Mesenteric fat pad (tissue), 1 donor: Measurements from ENCODE around the gene PRDX5. TPM values are rescaled to one million over a fixed set of nuclear protein-coding genes. Genes with fewer than 3 reads are reported as not detected.
A peak's percentile ranks its signal among the peaks of the same experiment; 100 is the strongest.
"Not testable (repeated sequence)": the region's sequence is repeated elsewhere in the genome, so short reads cannot be mapped to it uniquely, and the experiment has no call there.

Experiments used
- DNase-seq: peaks from one replicate; pipeline ENCODE4 v3.0.0-alpha.2; 2020; ENCODE audit warnings: low spot score
- total RNA-seq: library from RNA; stranded (reverse); fragmentation: NEBNext Ultra II Directional; extraction: Animal tissue kit (Norgen Biotek cat#: 25700); gene quantifications from one replicate; pipeline ENCODE4 v1.2.1, GENCODE V29; 2021
- donor health status: DM: yes; HTN: yes; CAD: no.

The PRDX5 gene
- total RNA-seq, 1 donor from 2014 or later = 111 TPM

DNA sequence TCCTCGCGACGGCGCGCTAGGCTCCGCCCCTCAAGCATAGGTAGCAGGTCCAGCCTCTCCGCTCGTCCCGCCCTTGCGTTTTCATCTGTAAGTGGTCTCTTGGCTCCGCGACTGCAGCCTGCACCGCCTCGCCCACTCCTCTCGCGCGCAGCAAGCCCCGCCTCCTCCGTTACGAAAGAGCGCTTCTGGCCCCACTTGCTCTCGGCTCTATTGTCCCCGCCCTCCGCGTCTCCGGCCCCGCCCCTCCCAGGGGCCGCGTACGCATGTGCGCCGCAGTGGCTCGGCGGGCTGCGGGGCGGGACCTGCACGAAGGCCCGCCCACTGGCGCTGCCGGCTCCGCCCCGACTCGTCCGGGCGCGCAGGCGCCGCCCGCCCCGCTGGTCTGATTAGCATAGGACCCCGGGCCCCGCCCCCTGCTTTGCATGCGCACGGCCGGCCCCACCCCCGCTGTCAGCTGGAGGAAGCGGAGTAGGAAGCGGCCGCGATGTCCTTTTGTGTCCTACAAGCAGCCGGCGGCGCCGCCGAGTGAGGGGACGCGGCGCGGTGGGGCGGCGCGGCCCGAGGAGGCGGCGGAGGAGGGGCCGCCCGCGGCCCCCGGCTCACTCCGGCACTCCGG is 12.7 kb upstream of the PRDX5 start, which contains the start of gene ESRRA:
TSS of gene ESRRA (plus strand) at position 450 of the 616 bp plus-strand sequence. CDS start 1,656 bp downstream, outside the sequence.
- peak; percentile 100 for DNase-seq

DNA sequence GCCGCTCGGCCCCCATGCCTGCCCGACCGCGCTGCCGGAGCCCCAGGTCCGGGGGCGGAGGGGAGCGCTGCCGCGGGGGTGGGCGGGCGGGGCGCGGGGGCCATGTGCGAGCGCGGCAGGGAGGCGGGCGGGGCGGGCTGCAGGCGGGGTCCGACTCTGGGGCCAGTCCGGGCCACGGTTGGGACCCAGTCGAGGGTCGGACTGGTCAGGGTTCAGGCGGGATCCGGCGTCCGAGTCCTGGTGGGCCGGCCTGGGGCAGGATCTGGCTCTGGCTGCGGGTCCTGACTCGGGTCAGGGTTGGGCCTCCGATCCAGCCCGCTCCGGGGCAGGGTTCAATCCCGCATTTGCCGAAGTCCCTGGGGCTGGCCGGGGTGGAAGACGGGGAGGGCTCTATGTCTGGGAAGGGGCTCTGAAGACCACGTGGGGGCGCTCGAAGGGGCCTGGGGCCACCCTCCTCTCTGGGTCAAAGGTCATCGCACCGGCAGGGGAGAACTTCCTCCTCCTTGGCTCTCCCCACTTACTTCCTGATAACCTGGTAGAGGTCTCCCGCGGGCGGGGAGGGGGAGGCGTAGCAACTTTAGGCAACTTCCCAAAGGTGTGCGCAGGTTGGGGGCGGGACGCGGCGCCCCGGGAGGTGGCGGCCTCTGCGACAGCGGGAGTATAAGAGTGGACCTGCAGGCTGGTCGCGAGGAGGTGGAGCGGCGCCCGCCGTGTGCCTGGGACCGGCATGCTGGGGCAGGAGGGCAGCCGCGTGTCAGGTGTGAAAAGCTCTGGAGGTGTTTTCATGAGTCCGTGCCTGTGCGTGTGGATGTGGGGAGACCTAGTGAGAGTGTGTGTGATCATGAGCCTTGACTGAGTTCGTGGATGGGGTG is 12.0 kb upstream of the PRDX5 start:
- DNase-seq = no peak

DNA sequence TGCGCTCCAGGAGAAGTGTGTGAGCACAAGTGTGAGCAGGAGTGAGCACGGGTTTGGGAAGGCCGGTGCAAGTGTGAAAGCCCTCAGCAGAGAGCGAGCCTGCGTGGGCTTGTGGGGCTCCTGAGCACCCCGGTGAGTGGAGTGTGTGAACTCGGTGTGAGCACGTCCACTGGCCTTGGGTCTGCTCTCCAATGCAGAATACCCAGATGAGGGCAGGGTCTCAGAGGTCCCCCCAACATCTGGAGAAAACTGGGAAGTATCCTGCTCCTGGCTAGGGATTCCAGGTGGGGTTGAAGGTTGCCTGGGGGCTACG is 11.4 kb upstream of the PRDX5 start:
- no peak for DNase-seq

- no peak for DNase-seq
Observed at GRCh38 chr11:64306876-64307622, 10.9 kb upstream of the PRDX5 start.

GRCh38 chr11:64307795-64308194 is 10.1 kb upstream of the PRDX5 start:
- not testable (repeated sequence) for DNase-seq

GRCh38 chr11:64312947-64313346 is 5.0 kb upstream of the PRDX5 start:
- no peak for DNase-seq

DNA sequence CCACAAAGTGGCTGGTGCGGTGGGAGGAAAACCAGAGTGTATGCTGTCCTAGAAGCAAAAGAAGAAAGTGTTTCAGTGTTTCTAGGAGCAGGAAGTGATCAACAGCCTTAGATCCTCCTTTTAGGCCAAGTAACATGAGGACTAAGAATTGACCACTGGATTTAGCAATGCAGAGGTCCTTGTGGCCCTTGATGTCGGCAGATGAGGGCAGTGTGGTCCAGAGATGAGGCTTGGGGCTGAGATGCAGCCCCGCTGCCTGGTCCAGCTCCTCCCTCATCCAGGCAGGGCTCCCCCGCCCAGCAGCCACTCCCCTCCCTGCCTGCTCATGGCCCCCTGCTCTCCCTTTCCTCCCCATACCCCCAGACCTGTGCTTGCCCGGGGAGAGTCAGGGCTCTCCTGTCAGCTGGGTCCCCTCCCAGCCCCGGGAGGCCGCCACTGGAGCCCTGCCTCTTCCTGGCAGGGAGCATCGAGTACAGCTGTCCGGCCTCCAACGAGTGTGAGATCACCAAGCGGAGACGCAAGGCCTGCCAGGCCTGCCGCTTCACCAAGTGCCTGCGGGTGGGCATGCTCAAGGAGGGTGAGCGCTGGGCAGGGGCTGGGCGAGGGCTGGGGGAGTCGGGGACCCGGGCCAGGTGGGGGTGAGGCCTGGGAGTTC is 4.3 kb upstream of the PRDX5 start:
- DNase-seq = no peak

GRCh38 chr11:64314146-64314804 is 3.6 kb upstream of the PRDX5 start:
- no peak for DNase-seq

- no peak for DNase-seq
Observed at GRCh38 chr11:64314805-64315561, 2.9 kb upstream of the PRDX5 start.

DNA sequence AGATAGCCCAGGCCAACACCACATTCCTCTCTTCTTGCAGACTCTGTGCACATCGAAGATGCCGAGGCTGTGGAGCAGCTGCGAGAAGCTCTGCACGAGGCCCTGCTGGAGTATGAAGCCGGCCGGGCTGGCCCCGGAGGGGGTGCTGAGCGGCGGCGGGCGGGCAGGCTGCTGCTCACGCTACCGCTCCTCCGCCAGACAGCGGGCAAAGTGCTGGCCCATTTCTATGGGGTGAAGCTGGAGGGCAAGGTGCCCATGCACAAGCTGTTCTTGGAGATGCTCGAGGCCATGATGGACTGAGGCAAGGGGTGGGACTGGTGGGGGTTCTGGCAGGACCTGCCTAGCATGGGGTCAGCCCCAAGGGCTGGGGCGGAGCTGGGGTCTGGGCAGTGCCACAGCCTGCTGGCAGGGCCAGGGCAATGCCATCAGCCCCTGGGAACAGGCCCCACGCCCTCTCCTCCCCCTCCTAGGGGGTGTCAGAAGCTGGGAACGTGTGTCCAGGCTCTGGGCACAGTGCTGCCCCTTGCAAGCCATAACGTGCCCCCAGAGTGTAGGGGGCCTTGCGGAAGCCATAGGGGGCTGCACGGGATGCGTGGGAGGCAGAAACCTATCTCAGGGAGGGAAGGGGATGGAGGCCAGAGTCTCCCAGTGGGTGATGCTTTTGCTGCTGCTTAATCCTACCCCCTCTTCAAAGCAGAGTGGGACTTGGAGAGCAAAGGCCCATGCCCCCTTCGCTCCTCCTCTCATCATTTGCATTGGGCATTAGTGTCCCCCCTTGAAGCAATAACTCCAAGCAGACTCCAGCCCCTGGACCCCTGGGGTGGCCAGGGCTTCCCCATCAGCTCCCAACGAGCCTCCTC is 2.0 kb upstream of the PRDX5 start:
- DNase-seq = not testable (repeated sequence)

GRCh38 chr11:64316672-64317324 is 1.1 kb upstream of the PRDX5 start:
- DNase-seq = no peak

GRCh38 chr11:64317325-64317960 is 478 bp upstream of the PRDX5 start, which contains the start of gene TRMT112:
TRMT112 (minus strand) TSS chr11:64317559; CDS start chr11:64317526, 33 bp downstream.
- DNase-seq = peak; percentile 97

DNA sequence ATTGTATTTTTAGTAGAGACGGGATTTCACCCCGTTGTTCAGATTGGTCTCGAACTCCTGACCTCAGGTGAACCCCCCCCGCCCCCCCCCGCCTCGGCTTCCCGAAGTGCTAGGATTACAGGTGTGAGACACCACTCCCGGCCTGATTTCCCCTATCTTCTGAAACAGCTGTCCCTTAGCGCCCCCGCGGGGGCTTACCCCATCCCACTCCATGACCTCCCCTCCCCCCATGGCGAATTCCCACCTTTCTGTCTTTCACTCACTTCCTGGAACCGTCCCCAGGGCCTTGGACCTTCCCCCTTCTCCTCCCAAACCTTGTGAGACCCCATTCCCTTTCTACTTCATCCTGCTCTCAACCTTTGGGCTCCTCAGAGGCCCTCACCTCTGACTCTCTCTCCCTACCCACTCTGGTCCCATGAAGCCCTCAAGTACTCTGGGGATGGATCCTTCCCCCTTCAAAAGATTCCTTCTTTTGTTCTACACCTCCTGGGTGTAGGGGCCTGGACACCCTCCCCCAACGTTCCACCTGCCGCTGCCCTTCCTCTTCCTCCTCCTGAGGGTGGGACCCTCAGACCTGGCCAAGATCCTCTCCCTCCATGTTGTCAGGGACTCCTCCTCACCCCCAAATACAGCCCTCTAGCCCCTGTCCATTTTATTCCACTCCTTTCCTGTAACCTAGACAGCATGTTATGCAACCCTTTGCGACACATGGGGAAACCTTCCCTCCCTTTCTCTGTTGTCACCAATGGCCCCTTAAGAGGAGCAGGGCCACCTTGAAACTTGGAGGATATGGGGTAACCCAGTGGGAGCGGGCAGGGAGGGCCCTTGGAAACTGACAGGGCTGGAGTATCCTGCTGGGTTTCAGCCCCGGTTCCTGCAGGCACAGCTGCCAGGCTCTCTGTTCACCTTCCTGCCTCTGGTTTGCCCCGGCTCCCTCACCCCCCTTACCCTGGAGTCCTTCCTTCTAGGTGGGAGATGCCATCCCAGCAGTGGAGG is 1.1 kb downstream of the PRDX5 start:
- no peak for DNase-seq

- no peak for DNase-seq
Observed at GRCh38 chr11:64320556-64320955, 2.6 kb downstream of the PRDX5 start.

DNA sequence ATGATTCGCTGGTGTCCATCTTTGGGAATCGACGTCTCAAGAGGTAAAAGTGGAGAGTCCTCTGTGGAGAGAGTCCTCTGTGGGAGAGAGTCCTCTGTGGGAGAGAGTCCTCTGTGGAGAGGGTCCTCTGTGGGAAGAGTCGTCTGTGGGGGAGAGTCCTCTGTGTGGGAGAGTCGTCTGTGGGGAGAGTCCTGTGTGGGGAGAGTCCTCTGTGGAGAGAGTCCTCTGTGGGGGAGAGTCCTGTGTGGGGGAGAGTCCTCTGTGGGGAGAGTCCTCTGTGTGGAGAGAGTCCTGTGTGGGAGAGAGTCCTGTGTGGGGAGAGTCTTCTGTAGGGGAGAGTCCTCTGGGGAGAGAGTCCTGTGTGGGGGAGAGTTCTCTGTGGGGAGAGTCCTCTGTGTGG is 3.1 kb downstream of the PRDX5 start:
- no peak for DNase-seq

DNA sequence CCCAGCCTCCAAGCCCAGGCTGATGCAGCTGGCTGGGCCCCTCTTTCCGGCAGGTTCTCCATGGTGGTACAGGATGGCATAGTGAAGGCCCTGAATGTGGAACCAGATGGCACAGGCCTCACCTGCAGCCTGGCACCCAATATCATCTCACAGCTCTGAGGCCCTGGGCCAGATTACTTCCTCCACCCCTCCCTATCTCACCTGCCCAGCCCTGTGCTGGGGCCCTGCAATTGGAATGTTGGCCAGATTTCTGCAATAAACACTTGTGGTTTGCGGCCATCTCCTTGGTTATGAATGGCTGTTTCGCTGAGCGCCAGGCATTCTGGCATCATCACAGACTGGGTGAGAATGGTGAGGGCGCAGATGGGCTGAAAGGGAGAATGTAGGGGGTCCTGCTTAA is 3.6 kb downstream of the PRDX5 start:
- no peak for DNase-seq

DNA sequence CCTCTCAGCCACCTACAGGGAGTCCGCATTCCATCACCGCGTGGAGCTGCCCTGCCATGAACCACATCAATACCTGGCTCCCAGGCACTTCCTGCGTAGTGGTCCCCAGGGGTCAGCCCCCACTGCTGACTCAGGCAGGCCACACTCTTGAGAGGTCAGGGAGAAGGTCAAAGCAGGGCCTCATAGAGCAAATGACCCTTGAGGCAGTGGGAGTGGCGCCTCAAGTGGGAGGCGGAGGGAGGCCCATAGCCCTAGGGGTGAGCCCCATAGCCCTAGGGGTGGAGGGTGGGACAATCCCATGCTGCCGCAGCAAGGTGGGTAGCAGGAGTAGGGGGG is 5.0 kb downstream of the PRDX5 start:
- peak; percentile 57 for DNase-seq
